Muscle layer of duodenum (tissue), 2 donors: ENCODE data around the gene NISCH.

Source experiments
- H3K27ac ChIP-seq: one replicate; pipeline ENCODE4 v1.7.0; 2013; ENCODE audit warnings: mild to moderate bottlenecking, low read length
- H3K27me3 ChIP-seq: one replicate; pipeline ENCODE4 v1.7.0; 2013; ENCODE audit warnings: low read depth, mild to moderate bottlenecking, control low read depth, low read length
- H3K36me3 ChIP-seq, 2 donors: one replicate each; pipeline ENCODE4 v1.7.0; 2013; ENCODE audit warnings: low read length in 2 of 2, control low read depth in 1 of 2, mild to moderate bottlenecking in 1 of 2; ENCODE audit not compliant: insufficient read depth in 2 of 2, control insufficient read depth in 1 of 2
- H3K4me1 ChIP-seq, 2 donors: one replicate each; pipeline ENCODE4 v1.7.0; 2013; ENCODE audit warnings: low read length in 2 of 2, mild to moderate bottlenecking in 2 of 2, control low read depth in 1 of 2, moderate library complexity in 1 of 2; ENCODE audit not compliant: insufficient read depth in 2 of 2, control insufficient read depth in 1 of 2
- H3K4me3 ChIP-seq, 2 donors: one replicate each; pipeline ENCODE4 v1.7.0; 2013; ENCODE audit warnings: low read length in 2 of 2, low read depth in 1 of 2, mild to moderate bottlenecking in 1 of 2
- H3K9me3 ChIP-seq, 2 donors: one replicate each; pipeline ENCODE4 v1.7.0; 2013; ENCODE audit warnings: low read length in 2 of 2, control low read depth in 1 of 2, mild to moderate bottlenecking in 1 of 2; ENCODE audit not compliant: control insufficient read depth in 1 of 2
- donor health status: healthy.

Gene NISCH

DNA sequence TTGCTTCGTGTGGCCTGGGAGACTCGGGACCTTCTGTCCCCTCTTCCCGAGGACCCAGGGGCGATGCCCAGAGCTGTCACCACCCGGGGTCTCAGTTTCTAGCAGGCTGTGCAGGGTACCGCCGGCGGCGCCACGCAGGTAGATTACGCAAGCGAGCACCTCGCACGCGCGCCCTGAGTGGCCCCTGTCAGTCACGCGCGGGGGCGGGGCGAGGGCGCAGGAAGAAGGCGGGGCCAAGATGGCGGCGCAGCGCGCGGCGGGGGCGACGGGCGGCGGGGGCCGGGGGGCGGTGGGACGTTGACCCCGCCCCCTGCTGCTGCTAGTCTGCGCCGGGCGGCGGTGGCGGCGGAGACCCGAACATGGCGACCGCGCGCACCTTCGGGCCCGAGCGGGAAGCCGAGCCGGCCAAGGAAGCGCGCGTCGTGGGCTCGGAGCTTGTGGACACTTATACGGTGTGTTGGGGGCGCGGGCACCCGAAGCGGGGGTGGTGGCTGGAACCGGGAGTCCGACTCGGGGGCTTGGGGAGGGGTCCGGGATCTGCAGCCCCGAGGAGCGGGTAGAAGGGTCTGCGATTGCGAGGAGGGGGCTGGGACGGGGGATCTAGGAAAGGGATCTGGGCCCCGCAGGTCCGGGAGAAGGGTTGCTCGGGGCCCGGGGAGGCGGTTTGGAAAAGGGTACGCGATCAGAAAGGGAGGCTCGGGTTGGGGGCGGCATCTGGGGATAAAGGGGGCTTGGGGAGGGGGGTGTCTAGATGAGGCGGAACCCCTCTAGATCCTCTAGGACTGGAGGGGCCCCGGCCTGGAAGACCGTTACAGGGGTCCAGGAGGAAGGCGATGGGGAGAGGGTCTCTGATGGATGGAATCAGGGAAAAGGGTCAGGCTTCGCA, at the start of gene NISCH:
NISCH (plus strand) TSS at position 322 of the 886 bp plus-strand sequence; CDS start at position 360, 38 bp downstream.
- peaks cover 20 to 23% of the 10 kb centered on the region in 2 donors for H3K36me3 ChIP-seq
- H3K27ac ChIP-seq, result peak within 1 kb of the TSS; percentile 84
- no peaks in the 10 kb centered on the region for H3K27me3 ChIP-seq
- no peaks in the 10 kb centered on the region for H3K9me3 ChIP-seq
- peak within 1 kb of the TSS; percentile 74 to 86 for H3K4me3 ChIP-seq
- peaks cover 0 to 19% of the 10 kb centered on the region in 2 donors for H3K4me1 ChIP-seq

DNA sequence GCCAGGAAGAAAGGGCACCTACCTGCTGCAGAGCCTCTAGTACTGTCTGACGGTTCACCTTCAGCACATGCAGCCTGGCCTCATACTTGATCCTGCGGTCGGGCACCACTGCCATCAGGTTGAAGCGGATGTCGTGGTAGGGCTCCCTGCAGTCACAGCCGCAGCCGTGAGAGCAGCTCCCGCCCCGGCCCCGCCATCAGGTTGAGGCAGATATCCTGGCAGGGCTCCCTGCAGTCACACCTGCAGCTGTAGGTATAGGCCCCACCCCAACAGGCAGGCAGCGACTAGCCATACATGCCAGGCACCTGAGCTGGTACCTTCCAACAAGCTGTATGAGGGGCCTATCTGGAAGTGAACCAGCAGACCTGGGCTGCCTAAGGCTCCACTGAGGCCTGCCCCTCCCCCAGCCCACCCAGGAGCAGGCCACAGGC, 49.2 kb upstream of the NISCH start:
- Histone ChIP-seq H3K4me1 (peaks cover 6 to 27% of the 10 kb centered on the region in 2 donors), H3K9me3 (no peaks in the 10 kb centered on the region), H3K27ac (no peak overlapping the region), H3K36me3 (peaks cover 61 to 67% of the 10 kb centered on the region in 2 donors), H3K4me3 (no peak overlapping the region), H3K27me3 (no peaks in the 10 kb centered on the region)

DNA sequence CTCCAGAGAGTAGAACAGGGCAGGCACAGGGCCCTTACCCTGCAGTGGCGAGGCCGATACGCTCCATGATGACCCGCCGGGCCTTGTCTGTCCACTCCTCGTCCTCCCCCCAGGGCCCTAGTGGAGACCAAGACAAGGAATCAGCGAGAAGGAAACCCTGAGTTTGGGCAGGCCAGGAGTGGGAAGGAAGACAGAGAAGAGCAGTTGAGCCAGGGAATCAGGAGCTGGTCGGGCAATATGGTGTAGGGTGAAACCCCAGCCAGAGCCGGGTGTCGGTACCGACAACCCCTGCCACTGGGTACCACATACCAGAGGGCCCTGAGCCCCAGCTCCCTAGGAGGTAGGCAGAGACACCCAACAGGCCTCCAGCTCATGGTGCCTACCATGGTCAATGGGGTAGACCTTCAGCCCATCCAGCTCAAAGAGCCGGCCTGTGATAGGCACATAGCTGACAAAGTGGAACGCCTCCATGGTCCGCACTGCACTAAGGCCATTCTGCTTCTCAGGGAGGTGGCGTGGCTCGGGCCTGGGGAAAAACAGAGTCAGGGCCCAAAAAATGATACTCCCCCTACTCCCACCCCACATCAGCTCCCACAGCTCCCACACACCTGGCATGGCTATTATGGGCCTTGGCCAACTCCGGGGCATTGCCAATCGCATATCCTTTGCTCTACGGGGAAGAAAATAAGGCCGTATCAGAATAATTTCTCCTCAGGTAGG, 48.5 kb upstream of the NISCH start:
- Histone ChIP-seq H3K4me3 (no peak overlapping the region), H3K27ac (no peak overlapping the region), H3K4me1 (peaks cover 6 to 34% of the 10 kb centered on the region in 2 donors), H3K9me3 (no peaks in the 10 kb centered on the region), H3K27me3 (no peaks in the 10 kb centered on the region), H3K36me3 (peaks cover 54 to 60% of the 10 kb centered on the region in 2 donors)

DNA sequence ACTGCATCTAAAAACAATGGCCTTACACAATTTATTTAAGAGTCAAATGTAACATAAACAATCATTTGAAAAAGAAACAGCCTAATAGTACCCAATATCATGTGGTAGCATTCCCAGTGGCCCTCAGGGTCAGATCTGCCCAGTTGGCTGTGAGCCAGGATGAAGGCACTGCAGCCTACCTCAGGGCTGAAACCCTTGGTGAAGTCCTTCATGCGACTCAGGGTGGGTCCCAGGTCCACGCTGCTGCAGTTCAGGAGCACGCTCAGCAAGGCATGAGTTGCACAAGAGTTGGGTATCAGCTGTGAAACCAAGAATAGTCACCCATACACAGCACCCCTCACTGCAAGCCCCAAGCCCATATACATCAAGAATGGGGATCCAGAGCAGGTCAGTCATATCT, 47.6 kb upstream of the NISCH start:
- H3K4me1 ChIP-seq, result peaks cover 11 to 42% of the 10 kb centered on the region in 2 donors
- peaks cover 46 to 52% of the 10 kb centered on the region in 2 donors for H3K36me3 ChIP-seq
- H3K9me3 ChIP-seq, result no peaks in the 10 kb centered on the region
- no peak overlapping the region for H3K27ac ChIP-seq
- no peaks in the 10 kb centered on the region for H3K27me3 ChIP-seq
- H3K4me3 ChIP-seq, result no peak overlapping the region

DNA sequence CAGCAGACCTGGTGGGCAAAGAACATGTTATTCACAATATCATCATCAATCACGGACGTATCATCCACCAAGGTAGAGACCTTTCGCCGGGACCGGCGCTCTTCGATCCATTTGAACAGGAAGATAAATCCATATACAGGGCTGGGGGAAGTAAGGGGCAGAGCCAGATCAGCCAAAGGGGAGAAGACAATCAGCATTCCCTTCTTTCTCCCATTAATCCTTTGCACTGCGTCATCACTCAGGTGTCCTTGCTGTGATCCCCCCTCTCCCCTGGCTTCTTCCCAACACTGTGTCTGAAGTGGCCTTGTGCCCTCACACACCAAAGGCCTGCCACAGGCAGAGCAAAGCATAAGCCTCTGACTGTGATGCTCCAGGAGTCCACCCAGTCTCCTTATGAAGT, 46.9 kb upstream of the NISCH start:
- Histone ChIP-seq H3K4me3 (no peak overlapping the region), H3K27me3 (no peaks in the 10 kb centered on the region), H3K27ac (peak overlapping the region; percentile 78), H3K9me3 (no peaks in the 10 kb centered on the region), H3K36me3 (peaks cover 39 to 45% of the 10 kb centered on the region in 2 donors), H3K4me1 (peaks cover 11 to 47% of the 10 kb centered on the region in 2 donors)

DNA sequence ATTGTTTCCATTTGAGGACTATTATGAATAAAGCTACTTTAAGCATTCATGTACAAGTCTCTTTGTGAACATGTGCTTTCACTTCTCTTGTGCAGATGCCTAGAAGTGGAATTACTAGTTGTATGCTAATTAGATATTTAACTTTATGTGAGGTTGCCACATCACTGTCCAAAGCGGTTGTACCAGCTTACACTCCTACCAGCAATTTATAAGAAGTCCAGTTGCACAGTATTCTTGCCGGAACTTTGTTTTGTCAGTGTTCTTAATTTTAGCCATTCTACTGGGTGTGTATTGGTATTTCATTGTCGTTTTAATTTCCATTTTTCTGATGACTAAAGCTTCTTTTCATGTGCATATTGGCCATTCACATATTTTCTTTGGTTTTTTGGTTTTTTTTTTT, 39.6 kb upstream of the NISCH start:
- Histone ChIP-seq H3K4me1 (peaks cover 4 to 22% of the 10 kb centered on the region in 2 donors), H3K27ac (no peak overlapping the region), H3K36me3 (peaks cover 1 to 4% of the 10 kb centered on the region in 2 donors), H3K4me3 (no peak overlapping the region), H3K27me3 (no peaks in the 10 kb centered on the region), H3K9me3 (no peaks in the 10 kb centered on the region)

DNA sequence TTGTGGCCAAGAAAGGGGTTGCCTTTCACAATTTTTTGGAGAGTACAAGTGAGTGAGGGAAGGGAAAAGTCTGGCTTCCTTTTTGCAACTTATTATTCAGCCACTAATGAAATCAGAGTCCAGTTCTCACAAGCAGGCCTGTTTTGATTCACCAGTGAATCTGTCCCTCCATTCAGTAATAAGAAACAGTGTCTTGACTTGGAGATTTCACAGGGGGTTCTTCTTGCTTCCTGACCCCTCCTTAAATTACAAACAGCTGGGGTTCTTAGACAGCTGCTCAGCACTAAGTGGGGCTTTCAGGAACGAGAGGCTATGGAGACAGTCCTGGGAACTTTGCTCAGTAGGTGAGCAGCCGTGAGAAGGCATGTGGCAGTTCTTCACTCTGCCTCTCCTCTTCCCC, 35.0 kb upstream of the NISCH start:
- Histone ChIP-seq H3K4me3 (no peak overlapping the region), H3K27ac (no peak overlapping the region)

DNA sequence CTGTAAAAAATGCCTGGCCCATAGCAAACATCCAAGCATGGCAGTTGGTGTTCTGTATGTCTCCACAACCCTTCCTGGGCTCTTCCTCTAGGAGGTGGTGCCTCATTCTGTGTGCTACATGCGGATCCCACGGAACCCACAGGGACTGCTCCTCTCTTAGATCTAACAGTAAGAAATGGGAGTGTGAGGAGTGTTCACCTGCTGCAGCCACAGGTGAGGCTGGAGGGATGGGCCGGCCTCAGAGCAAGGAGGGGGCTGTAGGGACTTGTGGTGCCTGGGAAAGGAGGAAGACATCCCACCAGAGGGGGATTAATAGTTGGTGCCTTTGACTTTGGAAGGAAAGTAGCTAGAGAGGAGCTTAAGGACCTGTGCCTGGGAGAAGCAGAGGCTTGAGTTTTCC, 32.7 kb upstream of the NISCH start:
- Histone ChIP-seq H3K27me3 (no peaks in the 10 kb centered on the region), H3K36me3 (peaks cover 3 to 4% of the 10 kb centered on the region in 2 donors), H3K4me3 (no peak overlapping the region), H3K9me3 (no peaks in the 10 kb centered on the region), H3K4me1 (no peaks in the 10 kb centered on the region), H3K27ac (no peak overlapping the region)

More for the DNA sequence above, 35.0 kb upstream of the NISCH start:
- peaks cover 3 to 4% of the 10 kb centered on the region in 2 donors for H3K36me3 ChIP-seq
- no peaks in the 10 kb centered on the region for H3K27me3 ChIP-seq
- no peaks in the 10 kb centered on the region for H3K9me3 ChIP-seq
- no peaks in the 10 kb centered on the region for H3K4me1 ChIP-seq

DNA sequence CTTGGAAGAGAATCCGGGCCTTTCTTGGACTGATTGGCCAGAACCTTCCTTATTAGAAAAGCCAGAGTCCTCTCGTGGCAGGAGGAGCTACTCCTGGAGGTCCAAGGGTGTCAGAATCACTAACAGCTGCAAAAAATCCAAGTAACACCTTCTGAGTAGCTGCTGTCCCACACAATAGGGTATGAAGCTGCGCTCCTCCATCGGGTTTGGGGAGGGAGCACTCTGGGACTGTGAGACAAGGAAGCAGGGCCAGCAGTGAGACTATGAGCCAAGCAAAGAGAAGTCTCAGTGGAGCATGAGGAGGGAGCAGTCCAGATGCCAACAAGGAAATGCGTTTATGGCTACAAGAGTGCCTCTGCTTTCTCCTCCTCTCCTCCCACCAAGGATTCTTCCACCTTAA, 32.2 kb upstream of the NISCH start:
- Histone ChIP-seq H3K36me3 (peaks cover 3 to 4% of the 10 kb centered on the region in 2 donors), H3K27me3 (no peaks in the 10 kb centered on the region), H3K9me3 (no peaks in the 10 kb centered on the region), H3K4me1 (no peaks in the 10 kb centered on the region), H3K4me3 (no peak overlapping the region), H3K27ac (no peak overlapping the region)

DNA sequence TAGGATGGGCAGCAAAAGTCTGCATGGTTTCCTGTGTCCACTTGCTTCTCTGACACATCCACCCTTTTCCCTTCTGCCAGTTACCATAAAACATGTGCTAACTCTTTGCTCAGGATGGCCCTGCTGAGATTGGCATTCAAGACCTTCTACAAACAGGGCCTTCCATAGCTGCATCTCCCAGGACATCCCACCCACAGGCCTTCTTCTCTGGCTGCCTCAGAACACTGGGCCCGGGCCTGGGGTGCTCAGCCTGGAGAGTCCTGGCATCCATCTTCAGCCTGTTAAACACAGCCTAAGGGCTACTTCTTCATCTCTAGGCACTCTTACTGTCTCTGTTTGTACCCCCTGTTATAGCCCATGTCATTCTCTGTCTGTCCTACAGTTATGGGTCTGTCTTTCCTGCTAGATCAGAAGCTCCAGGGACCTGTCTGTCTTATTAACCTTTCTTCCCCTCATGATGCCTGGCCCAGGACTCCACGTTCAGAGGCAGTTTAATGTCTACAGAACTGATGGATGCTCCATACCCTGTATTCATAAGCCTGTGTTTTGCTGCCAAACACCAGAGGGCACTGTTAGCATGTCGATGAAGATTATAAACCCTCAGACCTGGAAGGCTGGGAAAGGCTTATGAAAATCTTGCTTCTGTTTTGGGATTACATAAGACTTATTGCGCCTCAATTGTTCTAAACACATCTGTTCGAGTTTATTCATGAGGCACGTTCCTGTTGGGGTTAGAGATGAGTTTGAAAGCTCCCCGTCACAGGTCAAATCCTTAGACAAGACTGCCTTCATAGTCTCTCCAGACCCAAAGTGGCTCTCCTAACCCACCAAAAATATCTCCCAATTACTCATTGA, 27.0 kb upstream of the NISCH start:
- Histone ChIP-seq H3K4me1 (peaks cover 0 to 12% of the 10 kb centered on the region in 2 donors), H3K27me3 (no peaks in the 10 kb centered on the region), H3K9me3 (no peaks in the 10 kb centered on the region), H3K27ac (no peak overlapping the region), H3K36me3 (no peaks in the 10 kb centered on the region), H3K4me3 (no peak overlapping the region)

DNA sequence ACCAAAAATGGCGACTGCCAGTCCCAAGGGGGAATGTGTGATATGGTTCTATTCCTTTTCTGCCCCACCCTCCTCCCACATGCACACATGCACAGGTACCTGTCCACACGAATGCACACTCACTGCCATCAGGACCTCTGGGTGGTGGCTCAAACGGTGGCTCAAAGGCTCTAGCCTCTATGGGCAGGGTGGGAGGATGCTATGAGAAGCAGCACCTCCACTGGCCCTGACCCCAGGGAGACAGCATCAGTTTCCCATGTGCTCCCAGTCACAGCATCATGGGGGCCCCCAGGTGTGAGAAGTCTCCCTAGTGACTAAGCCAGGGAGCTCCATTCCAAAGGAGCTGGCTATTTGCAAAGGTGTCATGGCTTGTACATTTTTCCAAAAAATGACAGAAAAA, 26.4 kb upstream of the NISCH start:
- no peaks in the 10 kb centered on the region for H3K27me3 ChIP-seq
- H3K36me3 ChIP-seq, result no peaks in the 10 kb centered on the region
- H3K27ac ChIP-seq, result no peak overlapping the region
- no peak overlapping the region for H3K4me3 ChIP-seq
- H3K4me1 ChIP-seq, result peaks cover 0 to 12% of the 10 kb centered on the region in 2 donors
- no peaks in the 10 kb centered on the region for H3K9me3 ChIP-seq
